ENCODE measurements around the gene C22orf15.

Gene C22orf15

GRCh38 chr22:23750714-23751440 lies 11.9 kb upstream of the C22orf15 start, which contains the start of gene ZNF70:
Gene ZNF70 (minus strand): TSS chr22:23751112. CDS start chr22:23745140, 5,972 bp downstream.
- peak within 1 kb of the TSS; percentile 83 for H3K4me3 ChIP-seq (ENCODE audit: control insufficient read depth, low read depth, low read length)
- peak; percentile 16 for TF ChIP-seq CTCF (IDR thresholded peaks at IDR 0.05; ENCODE audit: control insufficient read depth, insufficient read depth, low read depth, low read length, missing control alignments)
- peak; percentile 10 for DNase-seq (ENCODE audit: low read depth)

GRCh38 chr22:23751441-23751996 lies 11.3 kb upstream of the C22orf15 start:
- peak overlapping the region; percentile 49 for H3K4me3 ChIP-seq (ENCODE audit: control insufficient read depth, low read depth, low read length)
- TF ChIP-seq CTCF (IDR thresholded peaks at IDR 0.05; ENCODE audit: control insufficient read depth, insufficient read depth, low read depth, low read length, missing control alignments): no peak
- DNase-seq (ENCODE audit: low read depth): no peak

GRCh38 chr22:23752090-23752691 lies 10.6 kb upstream of the C22orf15 start:
- no peak overlapping the region for H3K4me3 ChIP-seq (ENCODE audit: control insufficient read depth, low read depth, low read length)
- DNase-seq (ENCODE audit: low read depth): no peak
- no peak for TF ChIP-seq CTCF (IDR thresholded peaks at IDR 0.05; ENCODE audit: control insufficient read depth, insufficient read depth, low read depth, low read length, missing control alignments)

- DNase-seq (ENCODE audit: low read depth): no peak
- H3K4me3 ChIP-seq (ENCODE audit: control insufficient read depth, low read depth, low read length): no peak overlapping the region
- no peak for TF ChIP-seq CTCF (IDR thresholded peaks at IDR 0.05; ENCODE audit: control insufficient read depth, insufficient read depth, low read depth, low read length, missing control alignments)
Observed at GRCh38 chr22:23752750-23753149, 10.0 kb upstream of the C22orf15 start.

- no peak for DNase-seq (ENCODE audit: low read depth)
- no peak overlapping the region for H3K4me3 ChIP-seq (ENCODE audit: control insufficient read depth, low read depth, low read length)
- TF ChIP-seq CTCF (IDR thresholded peaks at IDR 0.05; ENCODE audit: control insufficient read depth, insufficient read depth, low read depth, low read length, missing control alignments): no peak
Observed at GRCh38 chr22:23753385-23753784, 9.4 kb upstream of the C22orf15 start.

GRCh38 chr22:23754220-23754919 lies 8.4 kb upstream of the C22orf15 start, which contains the start of gene VPREB3:
Gene VPREB3 (minus strand): TSS chr22:23754425. CDS start chr22:23754363, 62 bp downstream.
- H3K4me3 ChIP-seq (ENCODE audit: control insufficient read depth, low read depth, low read length): no peak within 1 kb of the TSS
- TF ChIP-seq CTCF (IDR thresholded peaks at IDR 0.05; ENCODE audit: control insufficient read depth, insufficient read depth, low read depth, low read length, missing control alignments): no peak
- no peak for DNase-seq (ENCODE audit: low read depth)

Measured in AG09309 (cell line).